HG03196 (cell line): ENCODE results near the gene DBNDD2.

ENCODE experiments used
- ATAC-seq: cut with Tn5 transposase; IDR thresholded peaks from one replicate; pipeline ENCODE4 v1.9.1; 2021; ENCODE audit not compliant: unreplicated experiment

DBNDD2 gene

GRCh38 chr20:45448270-45448669, 40.2 kb downstream of the DBNDD2 start:
- ATAC-seq = no peak

DNA sequence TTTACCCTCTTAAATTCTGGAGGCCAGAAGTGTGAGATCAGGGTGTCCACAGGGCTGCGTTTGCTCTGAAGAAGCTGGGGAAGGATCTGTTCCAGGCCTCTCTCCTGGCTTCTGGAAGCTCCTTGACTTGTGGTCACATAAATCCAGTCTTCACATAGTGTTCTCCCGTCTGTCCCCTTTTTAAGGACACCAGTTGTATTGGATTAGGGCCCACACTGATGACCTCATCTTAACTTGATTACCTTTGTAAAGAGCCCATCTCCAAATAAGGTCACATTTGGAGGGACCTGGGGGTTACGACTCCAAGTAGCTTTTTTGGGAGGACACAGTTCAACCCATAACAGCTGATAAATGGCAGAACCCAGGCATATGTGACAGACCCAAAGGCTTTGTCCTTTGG, 41.4 kb downstream of the DBNDD2 start:
- no peak for ATAC-seq

- no peak for ATAC-seq
These were observed 42.2 kb downstream of the DBNDD2 start for GRCh38 chr20:45450097-45450818.

DNA sequence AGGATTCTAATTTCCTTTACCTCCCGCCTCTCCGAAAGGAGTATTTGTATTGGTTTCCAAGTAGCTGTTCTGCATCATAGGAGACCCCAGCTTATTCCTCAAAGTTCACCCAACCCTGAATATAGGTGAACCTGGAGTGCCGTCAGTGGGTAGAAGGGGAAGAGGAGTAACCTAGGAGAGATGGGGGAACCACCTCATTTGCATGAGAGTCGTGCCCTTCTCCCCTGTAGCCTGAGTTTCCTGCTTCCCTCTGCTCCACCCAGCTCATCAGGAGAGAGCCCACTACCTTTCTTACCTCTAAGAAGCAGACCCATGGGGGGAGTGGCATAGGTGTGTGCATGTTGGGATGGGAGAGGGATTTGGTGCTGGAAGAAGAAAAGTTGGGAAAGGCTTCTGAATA, 44.1 kb downstream of the DBNDD2 start:
- no peak for ATAC-seq

DNA sequence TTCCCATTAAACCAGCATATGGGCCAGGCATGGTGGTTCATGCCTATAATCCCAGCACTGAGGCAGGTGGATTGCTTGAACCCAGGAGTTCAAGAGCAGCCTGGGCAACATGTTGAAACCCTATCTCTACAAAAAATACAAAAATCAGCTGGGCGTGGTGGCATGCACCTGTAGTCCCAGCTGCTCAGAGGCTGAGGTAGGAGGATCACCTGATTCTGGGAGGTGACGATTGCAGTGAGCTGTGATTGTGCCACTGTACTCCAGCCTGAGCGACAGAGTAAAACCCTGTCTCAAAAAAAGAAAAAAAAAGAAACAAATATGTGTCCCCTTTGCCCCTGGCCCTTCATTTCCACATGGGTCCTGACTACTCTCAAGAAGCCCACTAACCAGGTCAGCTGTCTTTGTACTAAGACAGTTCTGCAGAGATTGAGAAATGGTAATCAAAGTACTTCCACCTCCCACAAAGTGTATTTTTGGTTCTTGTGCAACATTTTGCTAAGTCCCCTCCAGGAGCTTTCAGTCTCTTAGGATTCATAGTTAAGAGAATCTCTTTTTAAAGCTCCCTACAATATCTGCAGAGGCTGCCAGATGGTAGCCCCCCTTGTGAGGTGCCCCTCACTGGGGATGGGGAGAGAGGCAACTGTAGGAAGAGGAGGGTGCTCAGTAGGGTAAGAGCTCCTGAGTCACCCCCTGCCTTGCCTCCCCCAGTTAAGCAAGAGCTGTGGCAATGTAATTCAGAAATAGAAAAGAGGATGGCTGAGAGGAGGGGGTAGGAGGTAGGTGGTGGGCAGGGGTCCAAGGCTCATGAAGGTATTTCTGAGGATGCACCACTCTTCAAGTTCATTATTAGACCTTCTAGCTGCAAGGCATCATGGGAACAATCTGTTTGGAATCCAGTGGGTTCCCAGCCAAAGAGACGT, 44.9 kb downstream of the DBNDD2 start:
- no peak for ATAC-seq

DNA sequence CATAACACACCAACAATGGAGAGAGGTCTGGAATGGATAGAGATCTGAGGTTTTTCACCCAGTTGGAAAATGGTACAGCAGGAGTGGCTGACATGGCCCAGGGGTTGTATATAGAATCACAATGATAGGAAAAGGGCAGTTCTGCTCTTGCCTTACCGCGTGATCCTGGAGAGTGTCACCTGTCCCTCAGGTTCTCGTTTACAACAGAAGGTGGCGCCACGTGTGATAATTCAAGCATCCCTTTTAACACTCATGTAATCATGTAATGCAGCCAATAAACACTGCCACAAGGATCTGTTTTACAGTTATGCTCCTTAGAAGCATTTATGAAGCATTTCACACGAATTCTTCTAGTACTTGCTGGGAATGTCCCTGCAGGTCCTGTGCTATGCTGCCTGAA, 48.5 kb downstream of the DBNDD2 start:
- no peak for ATAC-seq

DNA sequence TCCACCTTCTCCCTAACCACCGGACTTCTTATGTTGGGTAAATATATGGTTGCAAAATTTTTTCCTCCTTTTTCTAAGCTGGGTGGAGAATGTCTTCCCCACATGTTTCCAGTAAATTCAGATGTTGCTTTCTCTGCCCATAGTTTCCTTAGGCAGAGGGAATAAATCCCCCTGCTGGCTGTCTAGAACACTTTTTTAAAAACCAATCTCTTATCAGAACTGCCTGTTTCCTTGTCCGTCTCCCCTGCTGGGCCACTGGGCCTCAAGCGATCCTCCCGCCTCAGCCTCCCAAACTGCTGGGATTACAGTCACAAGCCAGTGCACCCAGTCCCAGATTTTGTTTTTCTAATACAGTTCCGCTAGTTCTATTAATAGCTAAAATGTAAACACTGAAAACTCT, 51.5 kb downstream of the DBNDD2 start:
- no peak for ATAC-seq
